Endothelial cell of umbilical vein (primary cell): ENCODE results near the gene S100P.

Experiments
- EZH2 ChIP-seq: IDR thresholded peaks from 2 replicates; pipeline ENCODE4 v1.6.1; 2012; ENCODE audit warnings: borderline replicate concordance, low read depth, mild to moderate bottlenecking, moderate library complexity, low read length, inconsistent platforms; ENCODE audit not compliant: severe bottlenecking
- GATA2 ChIP-seq: IDR thresholded peaks from 2 replicates; pipeline ENCODE4 v1.7.0; 2011; ENCODE audit warnings: low read depth, mild to moderate bottlenecking, moderate library complexity, mixed read lengths, low read length; ENCODE audit not compliant: insufficient read length, insufficient read depth
- MAX ChIP-seq: IDR thresholded peaks from 2 replicates; pipeline ENCODE4 v1.6.1; 2011; ENCODE audit not compliant: insufficient read depth, insufficient read length
- MYC ChIP-seq: IDR thresholded peaks from one replicate; pipeline ENCODE4 v1.6.1; 2011; ENCODE audit warnings: mild to moderate bottlenecking, low read depth, low read length
- POLR2A ChIP-seq: IDR thresholded peaks from 2 replicates; pipeline ENCODE4 v1.6.1; 2012; ENCODE audit warnings: low read depth, mild to moderate bottlenecking, control low read depth, low read length
- POLR2AphosphoS5 ChIP-seq: IDR thresholded peaks from 2 replicates; pipeline ENCODE4 v1.6.1; 2012; ENCODE audit warnings: low read depth, mild to moderate bottlenecking, control low read depth, low read length, moderate library complexity; ENCODE audit not compliant: insufficient read depth
- TF ChIP-seq, protein P1 (sequence below), 2 donors: IDR thresholded peaks; 1 replicate in 1 of 2; 2 replicates in 1 of 2; pipeline ENCODE4 v1.5.1; 2011; ENCODE audit warnings: low read length in 2 of 2, mild to moderate bottlenecking in 2 of 2, moderate library complexity in 2 of 2, control low read depth in 1 of 2, inconsistent platforms in 1 of 2, low read depth in 1 of 2; ENCODE audit not compliant: insufficient read depth in 1 of 2; ENCODE audit errors: extremely low read depth in 1 of 2

DNA sequence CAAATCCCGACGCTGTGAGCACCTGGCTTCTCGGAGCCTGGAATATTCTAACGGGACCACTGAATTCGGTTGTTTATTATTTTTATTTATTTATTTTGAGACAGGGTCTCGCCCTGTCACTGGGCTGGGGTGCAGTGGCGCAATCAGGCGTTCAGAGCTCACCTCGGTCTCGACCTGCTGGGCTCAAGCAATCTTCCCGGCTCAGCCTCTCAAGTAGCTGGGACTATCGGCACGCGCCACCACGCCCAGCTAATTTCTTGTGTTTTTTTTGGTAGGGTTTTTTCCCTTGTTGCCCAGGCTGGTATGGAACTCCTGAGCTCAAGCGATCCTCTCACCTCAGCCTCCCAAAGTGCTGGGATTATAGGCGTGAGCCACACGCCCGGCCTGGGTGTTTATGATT lies 21.5 kb upstream of the S100P start:
- TF ChIP-seq MAX, result no peak
- TF ChIP-seq, protein P1, sequence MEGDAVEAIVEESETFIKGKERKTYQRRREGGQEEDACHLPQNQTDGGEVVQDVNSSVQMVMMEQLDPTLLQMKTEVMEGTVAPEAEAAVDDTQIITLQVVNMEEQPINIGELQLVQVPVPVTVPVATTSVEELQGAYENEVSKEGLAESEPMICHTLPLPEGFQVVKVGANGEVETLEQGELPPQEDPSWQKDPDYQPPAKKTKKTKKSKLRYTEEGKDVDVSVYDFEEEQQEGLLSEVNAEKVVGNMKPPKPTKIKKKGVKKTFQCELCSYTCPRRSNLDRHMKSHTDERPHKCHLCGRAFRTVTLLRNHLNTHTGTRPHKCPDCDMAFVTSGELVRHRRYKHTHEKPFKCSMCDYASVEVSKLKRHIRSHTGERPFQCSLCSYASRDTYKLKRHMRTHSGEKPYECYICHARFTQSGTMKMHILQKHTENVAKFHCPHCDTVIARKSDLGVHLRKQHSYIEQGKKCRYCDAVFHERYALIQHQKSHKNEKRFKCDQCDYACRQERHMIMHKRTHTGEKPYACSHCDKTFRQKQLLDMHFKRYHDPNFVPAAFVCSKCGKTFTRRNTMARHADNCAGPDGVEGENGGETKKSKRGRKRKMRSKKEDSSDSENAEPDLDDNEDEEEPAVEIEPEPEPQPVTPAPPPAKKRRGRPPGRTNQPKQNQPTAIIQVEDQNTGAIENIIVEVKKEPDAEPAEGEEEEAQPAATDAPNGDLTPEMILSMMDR (IDR thresholded peaks at IDR 0.05; ENCODE audit: extremely low read depth in 1 of 2, insufficient read depth in 1 of 2, low read depth in 1 of 2, low read length in 2 of 2), result no peak
- TF ChIP-seq EZH2, result no peak
- no peak for TF ChIP-seq POLR2A
- TF ChIP-seq MYC, result no peak
- TF ChIP-seq POLR2AphosphoS5, result no peak
- TF ChIP-seq GATA2, result no peak
